Epithelial cell of proximal tubule (primary cell): ENCODE data around the gene ABCC6. TPM values are rescaled to one million over a fixed set of nuclear protein-coding genes. Genes with fewer than 3 reads are reported as not detected.
"Not testable (repeated sequence)": the region's sequence is repeated elsewhere in the genome, so short reads cannot be mapped to it uniquely, and the experiment has no call there.

ENCODE experiments used
- DNase-seq: peaks from one replicate; pipeline ENCODE4 v3.0.0-alpha.2; 2011; ENCODE audit warnings: low read depth
- H3K4me3 ChIP-seq: 2 replicates; pipeline ENCODE4 v1.5.1; 2011; ENCODE audit warnings: low read depth, mild to moderate bottlenecking, low read length
- total RNA-seq: library from RNA; depleted of rRNA; stranded (reverse); fragments of >200 nt; gene quantifications from 2 replicates; pipeline ENCODE4 v1.2.3, GENCODE V29; 2015
- TF ChIP-seq, protein P1 (sequence below): conservative IDR thresholded peaks from 2 replicates; pipeline ENCODE4 v1.5.1; 2012; ENCODE audit warnings: low read depth, mild to moderate bottlenecking, low read length

ABCC6 gene
- total RNA-seq, 1 donor from 2014 or later: 4.8 TPM

DNA sequence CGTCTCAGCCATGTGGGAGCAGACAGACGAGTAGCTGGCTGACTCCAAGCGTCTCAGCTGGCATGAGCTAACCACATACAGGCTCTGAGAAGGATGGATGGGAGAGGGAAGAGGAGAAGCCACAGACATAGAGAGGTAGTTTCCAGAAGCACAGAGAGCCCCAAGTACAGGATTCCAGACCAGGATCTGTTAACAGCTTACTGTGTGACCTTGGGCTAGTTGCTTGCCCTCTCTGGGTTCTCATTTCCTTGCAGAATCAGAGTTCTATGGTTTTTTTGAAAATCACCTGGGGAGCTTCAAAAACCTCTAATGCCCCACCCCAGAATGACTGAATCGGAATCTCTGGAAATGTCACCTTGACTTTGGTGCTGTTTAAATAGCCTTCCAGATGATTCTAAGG lies 60.2 kb downstream of the ABCC6 start:
- no peak overlapping the region for H3K4me3 ChIP-seq
- DNase-seq: no peak
- TF ChIP-seq, protein P1, sequence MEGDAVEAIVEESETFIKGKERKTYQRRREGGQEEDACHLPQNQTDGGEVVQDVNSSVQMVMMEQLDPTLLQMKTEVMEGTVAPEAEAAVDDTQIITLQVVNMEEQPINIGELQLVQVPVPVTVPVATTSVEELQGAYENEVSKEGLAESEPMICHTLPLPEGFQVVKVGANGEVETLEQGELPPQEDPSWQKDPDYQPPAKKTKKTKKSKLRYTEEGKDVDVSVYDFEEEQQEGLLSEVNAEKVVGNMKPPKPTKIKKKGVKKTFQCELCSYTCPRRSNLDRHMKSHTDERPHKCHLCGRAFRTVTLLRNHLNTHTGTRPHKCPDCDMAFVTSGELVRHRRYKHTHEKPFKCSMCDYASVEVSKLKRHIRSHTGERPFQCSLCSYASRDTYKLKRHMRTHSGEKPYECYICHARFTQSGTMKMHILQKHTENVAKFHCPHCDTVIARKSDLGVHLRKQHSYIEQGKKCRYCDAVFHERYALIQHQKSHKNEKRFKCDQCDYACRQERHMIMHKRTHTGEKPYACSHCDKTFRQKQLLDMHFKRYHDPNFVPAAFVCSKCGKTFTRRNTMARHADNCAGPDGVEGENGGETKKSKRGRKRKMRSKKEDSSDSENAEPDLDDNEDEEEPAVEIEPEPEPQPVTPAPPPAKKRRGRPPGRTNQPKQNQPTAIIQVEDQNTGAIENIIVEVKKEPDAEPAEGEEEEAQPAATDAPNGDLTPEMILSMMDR: no peak

DNA sequence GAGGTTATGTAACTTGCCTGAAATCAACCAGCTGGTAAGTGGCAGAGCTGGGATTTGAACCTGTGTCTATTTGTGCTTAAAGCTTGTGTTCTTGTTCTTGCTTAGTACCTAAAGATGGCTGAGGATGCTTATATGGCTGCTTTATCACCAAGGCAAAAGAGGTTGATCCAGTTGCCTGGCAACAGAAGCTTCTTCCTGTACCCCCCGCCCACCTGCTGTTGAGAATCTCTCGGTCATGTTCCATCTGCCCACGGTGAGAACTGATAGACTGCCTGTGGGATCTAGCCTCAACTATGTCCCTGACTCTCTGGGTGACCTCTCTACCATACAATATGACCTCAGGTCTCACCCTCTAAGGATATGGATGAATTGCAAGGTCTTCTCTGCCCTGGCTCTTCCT lies 60.7 kb downstream of the ABCC6 start:
- no peak for DNase-seq
- no peak overlapping the region for H3K4me3 ChIP-seq
- TF ChIP-seq, protein P1: no peak

GRCh38 chr16:16161840-16162239 lies 61.5 kb downstream of the ABCC6 start:
- not testable (repeated sequence) for H3K4me3 ChIP-seq, DNase-seq

- TF ChIP-seq, protein P1: no peak
- no peak overlapping the region for H3K4me3 ChIP-seq
- DNase-seq: no peak
Observed at GRCh38 chr16:16161319-16161718, 62.0 kb downstream of the ABCC6 start.

DNA sequence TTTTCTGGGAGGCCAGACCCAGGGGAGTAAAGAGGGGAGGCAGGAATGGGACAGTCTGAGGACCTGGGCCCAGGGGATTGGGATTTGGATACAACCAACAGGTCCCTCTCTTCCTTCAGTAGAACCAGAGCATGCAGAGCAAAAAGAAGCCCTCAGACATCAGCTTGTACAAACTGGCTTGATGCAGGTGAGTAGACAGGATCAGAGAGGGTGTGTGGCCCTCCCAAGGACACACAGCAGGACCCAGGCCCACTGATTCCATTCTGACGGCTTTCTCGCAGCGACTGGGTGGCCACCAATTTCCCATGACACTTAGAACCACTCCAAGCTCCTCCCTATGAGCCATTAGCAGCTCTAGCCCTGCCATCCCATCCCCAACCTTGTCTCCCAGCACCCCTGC lies 63.6 kb downstream of the ABCC6 start:
- no peak overlapping the region for H3K4me3 ChIP-seq
- TF ChIP-seq, protein P1: no peak
- no peak for DNase-seq

DNA sequence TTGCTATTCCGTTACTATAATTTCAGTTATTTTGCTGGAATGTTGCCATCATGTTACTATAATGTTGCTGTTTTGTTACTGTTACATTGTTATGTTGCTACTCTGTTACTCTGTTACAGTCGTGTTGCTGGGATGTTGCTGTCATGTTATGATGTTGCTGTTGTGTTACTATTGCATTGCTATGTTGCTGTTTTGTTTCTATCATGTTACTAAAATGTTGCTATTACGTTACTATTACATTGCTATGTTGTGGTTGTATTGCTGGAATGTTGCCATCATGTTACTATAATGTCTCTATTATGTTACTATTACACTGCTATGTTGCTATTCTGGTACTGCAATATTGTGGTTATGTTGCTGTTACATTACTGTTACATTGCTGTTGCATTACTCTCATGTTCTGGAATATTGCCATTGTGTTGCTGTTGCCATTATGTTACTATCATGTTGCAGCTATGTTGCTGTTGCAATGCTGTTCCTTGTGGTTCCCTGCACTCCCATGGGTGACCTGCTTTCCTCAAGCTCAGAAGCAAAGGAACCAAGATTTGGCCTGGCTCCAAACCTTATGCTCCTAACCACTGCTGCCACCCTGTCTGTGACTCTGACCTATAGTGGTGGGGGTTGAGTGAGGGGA lies 64.4 kb downstream of the ABCC6 start:
- TF ChIP-seq, protein P1: no peak
- no peak overlapping the region for H3K4me3 ChIP-seq
- no peak for DNase-seq

DNA sequence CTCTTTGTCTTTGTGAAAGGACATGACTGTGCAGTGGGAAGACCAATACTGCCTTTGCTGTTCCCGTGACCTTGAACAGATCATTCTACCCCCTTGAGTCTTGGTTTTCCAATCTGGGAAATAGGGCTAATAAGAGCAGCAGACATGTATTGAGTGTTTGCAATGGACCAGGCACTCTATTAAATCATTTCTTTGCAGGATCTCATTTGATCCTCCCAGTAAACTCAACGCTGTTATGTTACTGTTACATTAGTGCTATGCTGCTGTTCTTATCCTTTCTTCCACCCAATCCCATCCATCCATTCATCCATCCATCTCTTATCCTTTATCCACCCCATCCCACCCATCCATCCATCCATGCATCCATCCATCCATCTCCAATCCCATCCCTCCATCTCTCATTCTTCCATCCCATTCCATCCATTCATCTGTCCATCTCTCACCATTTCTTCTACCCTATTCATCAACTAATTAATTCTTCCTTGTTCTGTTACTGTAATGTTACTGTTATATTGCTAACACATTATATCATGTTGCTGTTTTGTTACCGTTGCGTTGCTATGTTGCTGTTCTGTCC lies 65.1 kb downstream of the ABCC6 start:
- H3K4me3 ChIP-seq: no peak overlapping the region
- no peak for DNase-seq
- TF ChIP-seq, protein P1: no peak
